Osteoblast (primary cell): Measurements from ENCODE around the gene CCL22. TPM values are rescaled to one million over a fixed set of nuclear protein-coding genes. Genes with fewer than 3 reads are reported as not detected.

Experiments
- DNase-seq: peaks from one replicate; pipeline ENCODE4 v3.0.0; 2011; ENCODE audit warnings: low spot score, mixed read lengths; ENCODE audit not compliant: insufficient read length; ENCODE audit errors: missing footprints
- H2AFZ ChIP-seq: 2 replicates; pipeline ENCODE4 v1.6.0; 2011; ENCODE audit warnings: mild to moderate bottlenecking, low read length
- H3K27ac ChIP-seq: 2 replicates; pipeline ENCODE4 v1.5.1; 2011; ENCODE audit warnings: mild to moderate bottlenecking, low read depth, low read length, moderate library complexity
- H3K27me3 ChIP-seq: 2 replicates; pipeline ENCODE4 v1.6.0; 2012; ENCODE audit warnings: mild to moderate bottlenecking, control low read depth, inconsistent platforms, low read length, moderate library complexity; ENCODE audit not compliant: insufficient read depth
- H3K36me3 ChIP-seq: 2 replicates; pipeline ENCODE4 v1.5.1; 2011; ENCODE audit warnings: mild to moderate bottlenecking, low read length, control low read depth, moderate library complexity; ENCODE audit not compliant: insufficient read depth
- H3K4me1 ChIP-seq: 2 replicates; pipeline ENCODE4 v1.5.1; 2011; ENCODE audit warnings: mild to moderate bottlenecking, low read length, control low read depth, moderate library complexity; ENCODE audit not compliant: insufficient read depth
- H3K4me2 ChIP-seq: 2 replicates; pipeline ENCODE4 v1.6.0; 2011; ENCODE audit warnings: mild to moderate bottlenecking, low read length; ENCODE audit not compliant: insufficient read depth
- H3K4me3 ChIP-seq: fragments of 200-600 bp; sonication (generic); 3 replicates; pipeline ENCODE4 v1.5.1; 2012; ENCODE audit warnings: mild to moderate bottlenecking, low read length, inconsistent platforms; ENCODE audit not compliant: insufficient read depth
- H3K79me2 ChIP-seq: 2 replicates; pipeline ENCODE4 v1.6.0; 2012; ENCODE audit warnings: mild to moderate bottlenecking, low read length, control low read depth, inconsistent platforms; ENCODE audit not compliant: insufficient read depth
- H3K9me3 ChIP-seq: 2 replicates; pipeline ENCODE4 v1.5.1; 2011; ENCODE audit warnings: low read depth, low read length, control low read depth
- H4K20me1 ChIP-seq: 2 replicates; pipeline ENCODE4 v1.6.0; 2012; ENCODE audit warnings: mild to moderate bottlenecking, low read length, control low read depth; ENCODE audit not compliant: insufficient read depth
- CTCF ChIP-seq: IDR thresholded peaks from 2 replicates; pipeline ENCODE4 v1.5.1; 2011; ENCODE audit warnings: mild to moderate bottlenecking, low read depth, low read length, moderate library complexity; ENCODE audit errors: extremely low read depth
- total RNA-seq: library from RNA; depleted of rRNA; stranded (reverse); fragments of >200 nt; gene quantifications from 2 replicates; pipeline ENCODE4 v1.2.3, GENCODE V29; 2012

Gene CCL22
- total RNA-seq, 1 donor = not detected

GRCh38 chr16:57383276-57384247 lies 25.0 kb downstream of the CCL22 start:
- Histone ChIP-seq H3K27me3 (peaks cover 6% of the 10 kb centered on the region), H2AFZ (no peak overlapping the region), H3K27ac (no peak overlapping the region), H3K36me3 (no peaks in the 10 kb centered on the region), H3K4me3 (no peak overlapping the region), H3K9me3 (no peaks in the 10 kb centered on the region), H3K79me2 (no peaks in the 10 kb centered on the region), H4K20me1 (no peaks in the 10 kb centered on the region), H3K4me2 (no peak overlapping the region), H3K4me1 (no peaks in the 10 kb centered on the region)
- TF ChIP-seq CTCF = no peak
- DNase-seq = peak; percentile 81

GRCh38 chr16:57384248-57385070 lies 25.9 kb downstream of the CCL22 start:
- Histone ChIP-seq H2AFZ (no peak overlapping the region), H3K4me1 (no peaks in the 10 kb centered on the region)
- DNase-seq = no peak

GRCh38 chr16:57385083-57385482 lies 26.5 kb downstream of the CCL22 start:
- Histone ChIP-seq H3K27me3 (peaks cover 6% of the 10 kb centered on the region), H3K27ac (no peak overlapping the region), H2AFZ (no peak overlapping the region), H3K4me2 (no peak overlapping the region), H4K20me1 (no peaks in the 10 kb centered on the region), H3K79me2 (no peaks in the 10 kb centered on the region), H3K36me3 (no peaks in the 10 kb centered on the region), H3K9me3 (no peaks in the 10 kb centered on the region), H3K4me3 (no peak overlapping the region), H3K4me1 (no peaks in the 10 kb centered on the region)
- DNase-seq = no peak
- no peak for TF ChIP-seq CTCF

More at GRCh38 chr16:57384248-57385070, 25.9 kb downstream of the CCL22 start:
- no peaks in the 10 kb centered on the region for H3K79me2 ChIP-seq
- no peak for TF ChIP-seq CTCF
- H3K36me3 ChIP-seq = no peaks in the 10 kb centered on the region
- no peaks in the 10 kb centered on the region for H4K20me1 ChIP-seq
- H3K9me3 ChIP-seq = no peaks in the 10 kb centered on the region
- H3K4me2 ChIP-seq = no peak overlapping the region
- no peak overlapping the region for H3K4me3 ChIP-seq
- peaks cover 6% of the 10 kb centered on the region for H3K27me3 ChIP-seq
- no peak overlapping the region for H3K27ac ChIP-seq
